ENCODE results near the gene PNMT.

GRCh38 chr17:39650121-39650579, 18.1 kb upstream of the PNMT start:
- TF ChIP-seq, protein P1, sequence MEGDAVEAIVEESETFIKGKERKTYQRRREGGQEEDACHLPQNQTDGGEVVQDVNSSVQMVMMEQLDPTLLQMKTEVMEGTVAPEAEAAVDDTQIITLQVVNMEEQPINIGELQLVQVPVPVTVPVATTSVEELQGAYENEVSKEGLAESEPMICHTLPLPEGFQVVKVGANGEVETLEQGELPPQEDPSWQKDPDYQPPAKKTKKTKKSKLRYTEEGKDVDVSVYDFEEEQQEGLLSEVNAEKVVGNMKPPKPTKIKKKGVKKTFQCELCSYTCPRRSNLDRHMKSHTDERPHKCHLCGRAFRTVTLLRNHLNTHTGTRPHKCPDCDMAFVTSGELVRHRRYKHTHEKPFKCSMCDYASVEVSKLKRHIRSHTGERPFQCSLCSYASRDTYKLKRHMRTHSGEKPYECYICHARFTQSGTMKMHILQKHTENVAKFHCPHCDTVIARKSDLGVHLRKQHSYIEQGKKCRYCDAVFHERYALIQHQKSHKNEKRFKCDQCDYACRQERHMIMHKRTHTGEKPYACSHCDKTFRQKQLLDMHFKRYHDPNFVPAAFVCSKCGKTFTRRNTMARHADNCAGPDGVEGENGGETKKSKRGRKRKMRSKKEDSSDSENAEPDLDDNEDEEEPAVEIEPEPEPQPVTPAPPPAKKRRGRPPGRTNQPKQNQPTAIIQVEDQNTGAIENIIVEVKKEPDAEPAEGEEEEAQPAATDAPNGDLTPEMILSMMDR (IDR thresholded peaks at IDR 0.05): no peak
- no peak for TF ChIP-seq ZFX (IDR thresholded peaks at IDR 0.05; ENCODE audit: borderline replicate concordance)

Data from 22Rv1 (cell line).